HCT116 (cell line): ENCODE data around the gene SPATA2L. TPM values are rescaled to one million over a fixed set of nuclear protein-coding genes. Genes with fewer than 3 reads are reported as not detected.

Source experiments
- ATAC-seq: fragments of 200-7000 bp; cut with Tn5 transposase; 2 replicates; pipeline ENCODE4 v1.9.1; 2020; ENCODE audit warnings: mild to moderate bottlenecking, moderate library complexity
- BruUV-seq: library from RNA; stranded (reverse); fragments of 400-500 nt; replicated peaks from 2 replicates; lab custom pipeline; 2021; lab: Mats Ljungman, UMichigan
- CTCF ChIA-PET: fragments of 300-600 bp; sonication (Branson Sonifier 250); formaldehyde crosslinking; loops from one replicate; lab custom pipeline; 2021; ENCODE audit warnings: antibody characterized with exemption; lab: Charles Lee
- POLR2A ChIA-PET: fragments of 300-600, 350-600 bp; sonication (Branson Sonifier 250); formaldehyde crosslinking; loops from one replicate; lab custom pipeline; 2021; ENCODE audit warnings: antibody characterized with exemption; lab: Charles Lee
- RAD21 ChIA-PET, 2 experiments: fragments of 300-600 bp; sonication (Branson Sonifier 250); formaldehyde crosslinking; loops; one replicate each; lab custom pipeline; 2023; ENCODE audit warnings: low total read pairs in 2 of 2; ENCODE audit not compliant: uncharacterized antibody in 2 of 2, unreplicated experiment in 2 of 2, low non-redundant PET in 1 of 2; lab: Charles Lee
- DNase-seq: peaks from one replicate; pipeline ENCODE4 v3.0.0-alpha.2; 2010; ENCODE audit warnings: low read depth, low spot score
- H2AFZ ChIP-seq: fragments of 200-600 bp; shearing (Covaris generic), sonication (generic); 2 replicates; pipeline ENCODE4 v1.6.1; 2017; ENCODE audit warnings: low read depth, mixed run types, mixed read lengths, antibody characterized with exemption, low read length; ENCODE audit not compliant: poor library complexity, severe bottlenecking
- H3K27ac ChIP-seq: 2 replicates; pipeline ENCODE4 v1.5.1; 2012; ENCODE audit warnings: low read depth, low read length
- H3K27me3 ChIP-seq: fragments of 200-600 bp; sonication (generic); 2 replicates; pipeline ENCODE4 v1.6.1; 2016; ENCODE audit warnings: mixed run types, low read length, mixed read lengths; ENCODE audit not compliant: insufficient read depth
- H3K36me3 ChIP-seq, 2 experiments: fragments of 200-500 bp in 1 of 2; fragments of 200-600 bp in 1 of 2; sonication (Bioruptor generic) in 1 of 2; sonication (generic) in 1 of 2; 2 replicates each; pipeline versions ENCODE4 v1.5.1 to v1.6.1; 2014 to 2016; ENCODE audit warnings: low read length in 2 of 2, inconsistent platforms in 1 of 2, mixed read lengths in 1 of 2, mixed run types in 1 of 2; ENCODE audit not compliant: insufficient read depth in 2 of 2, control insufficient read depth in 1 of 2
- H3K4me1 ChIP-seq, 2 experiments: fragments of 200-600 bp in 1 of 2; sonication (generic) in 1 of 2; 2 replicates each; pipeline versions ENCODE4 v1.5.1 to v1.6.1; 2012 to 2017; ENCODE audit warnings: low read length in 2 of 2, inconsistent platforms in 1 of 2, mild to moderate bottlenecking in 1 of 2, mixed read lengths in 1 of 2, mixed run types in 1 of 2, moderate library complexity in 1 of 2; ENCODE audit not compliant: insufficient read depth in 2 of 2, control insufficient read depth in 1 of 2
- H3K4me2 ChIP-seq: fragments of 200-600 bp; sonication (generic); 2 replicates; pipeline ENCODE4 v1.6.1; 2017; ENCODE audit warnings: mixed run types, low read length, mixed read lengths
- H3K4me3 ChIP-seq, 2 experiments: fragments of 200-600 bp in 1 of 2; sonication (generic) in 1 of 2; replicated peaks in 1 of 2; 2 replicates each; pipeline ENCODE4 v1.5.1; 2011 to 2016; ENCODE audit warnings: low read length in 2 of 2, control low read depth in 1 of 2, low read depth in 1 of 2, mild to moderate bottlenecking in 1 of 2, mixed read lengths in 1 of 2, mixed run types in 1 of 2
- H3K79me2 ChIP-seq: fragments of 200-600 bp; sonication (generic); 2 replicates; pipeline ENCODE4 v1.6.1; 2017; ENCODE audit warnings: mild to moderate bottlenecking, mixed run types, low read length, moderate library complexity, mixed read lengths; ENCODE audit not compliant: insufficient read depth
- H3K9ac ChIP-seq: fragments of 200-600 bp; sonication (generic); 2 replicates; pipeline ENCODE4 v1.6.1; 2016; ENCODE audit warnings: low read length, mixed read lengths
- H3K9me2 ChIP-seq: fragments of 200-600 bp; sonication (generic), shearing (Covaris generic); 2 replicates; pipeline ENCODE4 v1.6.1; 2017; ENCODE audit warnings: mixed run types, mild to moderate bottlenecking, moderate library complexity; ENCODE audit not compliant: insufficient read depth
- H3K9me3 ChIP-seq, 2 experiments: fragments of 200-500 bp in 1 of 2; fragments of 200-600 bp in 1 of 2; sonication (Bioruptor generic) in 1 of 2; sonication (generic) in 1 of 2; 2 replicates each; pipeline ENCODE4 v1.6.1; 2014 to 2017; ENCODE audit warnings: low read length in 2 of 2, mixed read lengths in 2 of 2, inconsistent platforms in 1 of 2, low read depth in 1 of 2, mild to moderate bottlenecking in 1 of 2, mixed run types in 1 of 2, moderate library complexity in 1 of 2; ENCODE audit not compliant: control insufficient read depth in 1 of 2, insufficient read depth in 1 of 2
- H4K20me1 ChIP-seq: fragments of 200-600 bp; sonication (generic), shearing (Covaris generic); 2 replicates; pipeline ENCODE4 v1.6.1; 2017; ENCODE audit warnings: mixed run types, mild to moderate bottlenecking, moderate library complexity; ENCODE audit not compliant: insufficient read depth
- EZH2 ChIP-seq: fragments of 200-600 bp; sonication (generic); IDR thresholded peaks from 2 replicates; pipeline ENCODE4 v1.6.1; 2017; ENCODE audit warnings: antibody characterized with exemption, mixed run types
- JUND ChIP-seq: IDR thresholded peaks from 2 replicates; pipeline ENCODE4 v1.6.1; 2012
- POLR2A ChIP-seq: IDR thresholded peaks from 2 replicates; pipeline ENCODE4 v1.7.0; 2011; ENCODE audit warnings: borderline replicate concordance; ENCODE audit not compliant: insufficient read depth, insufficient read length; ENCODE audit errors: extremely low read depth
- POLR2AphosphoS5 ChIP-seq: IDR thresholded peaks from 2 replicates; pipeline ENCODE4 v1.6.1; 2011; ENCODE audit warnings: mild to moderate bottlenecking, low read depth, low read length, moderate library complexity
- SIN3A ChIP-seq: IDR thresholded peaks from 2 replicates; pipeline ENCODE4 v1.6.1; 2012; ENCODE audit warnings: low read depth
- TCF7L2 ChIP-seq: IDR thresholded peaks from 2 replicates; pipeline ENCODE4 v1.7.0; 2011; ENCODE audit warnings: borderline replicate concordance, inconsistent platforms; ENCODE audit not compliant: insufficient read depth, insufficient read length; ENCODE audit errors: extremely low read depth
- ZNF274 ChIP-seq: fragments of 200-500 bp; sonication (Bioruptor generic); IDR thresholded peaks from 2 replicates; pipeline ENCODE4 v1.6.1; 2014; ENCODE audit warnings: mild to moderate bottlenecking, low read depth, low read length, inconsistent platforms
- intact Hi-C: fragments of 100-400 bp; cut with micrococcal nuclease; formaldehyde crosslinking; loops from 2 replicates; pipeline ENCODE4 v1.10.0; 2022
- total RNA-seq: library from RNA; stranded (reverse); gene quantifications from one replicate; pipeline ENCODE4 v1.2.1, GENCODE V29; 2021; ENCODE audit not compliant: unreplicated experiment
- TF ChIP-seq, protein P1 (sequence below): IDR thresholded peaks from 2 replicates; pipeline ENCODE4 v1.6.1; 2012
- TF ChIP-seq, protein P2 (sequence below), 3 experiments: fragments of 200-600 bp in 1 of 3; sonication (generic) in 1 of 3; IDR thresholded peaks in 2 of 3; conservative IDR thresholded peaks in 1 of 3; 2 replicates each; pipeline ENCODE4 v1.5.1; 2012 to 2017; ENCODE audit warnings: low read depth in 2 of 3, low read length in 2 of 3, antibody characterized with exemption in 1 of 3, borderline replicate concordance in 1 of 3, control low read depth in 1 of 3, mild to moderate bottlenecking in 1 of 3, mixed read lengths in 1 of 3, mixed run types in 1 of 3, moderate library complexity in 1 of 3; ENCODE audit not compliant: insufficient read depth in 1 of 3
- TF ChIP-seq, protein P3 (sequence below): IDR thresholded peaks from 2 replicates; pipeline ENCODE4 v1.6.1; 2012; ENCODE audit warnings: low read depth
- TF ChIP-seq, protein P4 (sequence below): IDR thresholded peaks from 2 replicates; pipeline ENCODE4 v1.6.1; 2011; ENCODE audit warnings: mild to moderate bottlenecking, low read length, moderate library complexity; ENCODE audit not compliant: insufficient replicate concordance; ENCODE audit errors: extremely low read depth

The SPATA2L gene
- total RNA-seq, 1 experiment from 2014 or later, result 50.5 TPM

DNA sequence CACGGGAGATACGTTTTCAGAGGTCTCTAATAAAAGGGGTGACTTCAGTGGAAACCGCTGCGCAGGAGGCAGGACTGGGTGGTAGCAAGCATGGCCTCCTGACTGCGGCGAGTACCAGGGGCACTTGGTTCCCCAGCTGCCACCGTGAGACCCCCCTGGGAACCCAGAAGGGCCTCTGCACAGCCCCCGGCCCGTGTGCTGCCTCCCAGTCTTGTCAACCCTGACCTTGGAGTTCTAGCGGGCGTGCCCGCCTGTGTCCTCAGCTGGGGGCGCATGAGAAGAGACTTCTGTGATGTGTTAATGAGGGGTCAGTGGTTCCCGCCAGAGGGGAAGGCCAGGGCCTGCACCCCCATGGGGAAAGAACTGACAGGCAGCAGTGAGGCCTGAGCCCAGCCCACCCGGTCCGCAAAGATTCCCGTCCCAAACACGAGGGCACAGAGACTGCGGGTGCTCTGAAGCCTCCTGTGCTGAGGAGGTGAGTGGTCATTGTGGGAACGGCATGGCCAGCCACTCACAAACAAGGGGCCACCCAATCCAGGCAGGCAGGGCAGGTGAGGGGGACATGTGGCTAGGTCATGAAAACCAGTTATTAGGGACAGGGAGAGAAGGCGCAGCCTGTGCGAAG lies 29.2 kb upstream of the SPATA2L start:
- H3K27me3 ChIP-seq, result no peaks in the 10 kb centered on the region
- no peak overlapping the region for H3K4me3 ChIP-seq
- ATAC-seq, result peak; percentile 9; the same call in 1 of the 2 replicates
- ChIA-PET POLR2A (no interaction called here), RAD21 (no interaction called here), CTCF (no interaction called here)
- BruUV-seq, result no TSS peak
- DNase-seq, result no peak
- no peak overlapping the region for H3K4me2 ChIP-seq
- no peak overlapping the region for H2AFZ ChIP-seq
- H3K9me2 ChIP-seq, result no peaks in the 10 kb centered on the region
- H3K9me3 ChIP-seq, result no peaks in the 10 kb centered on the region
- H3K9ac ChIP-seq, result no peak overlapping the region
- TF ChIP-seq SIN3A (no peak), POLR2A (no peak), ZNF274 (no peak), POLR2AphosphoS5 (no peak), JUND (no peak), TCF7L2 (no peak), EZH2 (no peak)
- TF ChIP-seq, protein P1, sequence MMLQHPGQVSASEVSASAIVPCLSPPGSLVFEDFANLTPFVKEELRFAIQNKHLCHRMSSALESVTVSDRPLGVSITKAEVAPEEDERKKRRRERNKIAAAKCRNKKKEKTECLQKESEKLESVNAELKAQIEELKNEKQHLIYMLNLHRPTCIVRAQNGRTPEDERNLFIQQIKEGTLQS, result no peak
- TF ChIP-seq, protein P2, sequence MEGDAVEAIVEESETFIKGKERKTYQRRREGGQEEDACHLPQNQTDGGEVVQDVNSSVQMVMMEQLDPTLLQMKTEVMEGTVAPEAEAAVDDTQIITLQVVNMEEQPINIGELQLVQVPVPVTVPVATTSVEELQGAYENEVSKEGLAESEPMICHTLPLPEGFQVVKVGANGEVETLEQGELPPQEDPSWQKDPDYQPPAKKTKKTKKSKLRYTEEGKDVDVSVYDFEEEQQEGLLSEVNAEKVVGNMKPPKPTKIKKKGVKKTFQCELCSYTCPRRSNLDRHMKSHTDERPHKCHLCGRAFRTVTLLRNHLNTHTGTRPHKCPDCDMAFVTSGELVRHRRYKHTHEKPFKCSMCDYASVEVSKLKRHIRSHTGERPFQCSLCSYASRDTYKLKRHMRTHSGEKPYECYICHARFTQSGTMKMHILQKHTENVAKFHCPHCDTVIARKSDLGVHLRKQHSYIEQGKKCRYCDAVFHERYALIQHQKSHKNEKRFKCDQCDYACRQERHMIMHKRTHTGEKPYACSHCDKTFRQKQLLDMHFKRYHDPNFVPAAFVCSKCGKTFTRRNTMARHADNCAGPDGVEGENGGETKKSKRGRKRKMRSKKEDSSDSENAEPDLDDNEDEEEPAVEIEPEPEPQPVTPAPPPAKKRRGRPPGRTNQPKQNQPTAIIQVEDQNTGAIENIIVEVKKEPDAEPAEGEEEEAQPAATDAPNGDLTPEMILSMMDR (IDR thresholded peaks at IDR 0.05 in 2 of 3, conservative IDR thresholded peaks at IDR 0.05 in 1 of 3; ENCODE audit: borderline replicate concordance in 1 of 3, insufficient read depth in 1 of 3, low read depth in 2 of 3, low read length in 2 of 3), result no peak
- TF ChIP-seq, protein P3, sequence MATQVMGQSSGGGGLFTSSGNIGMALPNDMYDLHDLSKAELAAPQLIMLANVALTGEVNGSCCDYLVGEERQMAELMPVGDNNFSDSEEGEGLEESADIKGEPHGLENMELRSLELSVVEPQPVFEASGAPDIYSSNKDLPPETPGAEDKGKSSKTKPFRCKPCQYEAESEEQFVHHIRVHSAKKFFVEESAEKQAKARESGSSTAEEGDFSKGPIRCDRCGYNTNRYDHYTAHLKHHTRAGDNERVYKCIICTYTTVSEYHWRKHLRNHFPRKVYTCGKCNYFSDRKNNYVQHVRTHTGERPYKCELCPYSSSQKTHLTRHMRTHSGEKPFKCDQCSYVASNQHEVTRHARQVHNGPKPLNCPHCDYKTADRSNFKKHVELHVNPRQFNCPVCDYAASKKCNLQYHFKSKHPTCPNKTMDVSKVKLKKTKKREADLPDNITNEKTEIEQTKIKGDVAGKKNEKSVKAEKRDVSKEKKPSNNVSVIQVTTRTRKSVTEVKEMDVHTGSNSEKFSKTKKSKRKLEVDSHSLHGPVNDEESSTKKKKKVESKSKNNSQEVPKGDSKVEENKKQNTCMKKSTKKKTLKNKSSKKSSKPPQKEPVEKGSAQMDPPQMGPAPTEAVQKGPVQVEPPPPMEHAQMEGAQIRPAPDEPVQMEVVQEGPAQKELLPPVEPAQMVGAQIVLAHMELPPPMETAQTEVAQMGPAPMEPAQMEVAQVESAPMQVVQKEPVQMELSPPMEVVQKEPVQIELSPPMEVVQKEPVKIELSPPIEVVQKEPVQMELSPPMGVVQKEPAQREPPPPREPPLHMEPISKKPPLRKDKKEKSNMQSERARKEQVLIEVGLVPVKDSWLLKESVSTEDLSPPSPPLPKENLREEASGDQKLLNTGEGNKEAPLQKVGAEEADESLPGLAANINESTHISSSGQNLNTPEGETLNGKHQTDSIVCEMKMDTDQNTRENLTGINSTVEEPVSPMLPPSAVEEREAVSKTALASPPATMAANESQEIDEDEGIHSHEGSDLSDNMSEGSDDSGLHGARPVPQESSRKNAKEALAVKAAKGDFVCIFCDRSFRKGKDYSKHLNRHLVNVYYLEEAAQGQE, result no peak
- TF ChIP-seq, protein P4, sequence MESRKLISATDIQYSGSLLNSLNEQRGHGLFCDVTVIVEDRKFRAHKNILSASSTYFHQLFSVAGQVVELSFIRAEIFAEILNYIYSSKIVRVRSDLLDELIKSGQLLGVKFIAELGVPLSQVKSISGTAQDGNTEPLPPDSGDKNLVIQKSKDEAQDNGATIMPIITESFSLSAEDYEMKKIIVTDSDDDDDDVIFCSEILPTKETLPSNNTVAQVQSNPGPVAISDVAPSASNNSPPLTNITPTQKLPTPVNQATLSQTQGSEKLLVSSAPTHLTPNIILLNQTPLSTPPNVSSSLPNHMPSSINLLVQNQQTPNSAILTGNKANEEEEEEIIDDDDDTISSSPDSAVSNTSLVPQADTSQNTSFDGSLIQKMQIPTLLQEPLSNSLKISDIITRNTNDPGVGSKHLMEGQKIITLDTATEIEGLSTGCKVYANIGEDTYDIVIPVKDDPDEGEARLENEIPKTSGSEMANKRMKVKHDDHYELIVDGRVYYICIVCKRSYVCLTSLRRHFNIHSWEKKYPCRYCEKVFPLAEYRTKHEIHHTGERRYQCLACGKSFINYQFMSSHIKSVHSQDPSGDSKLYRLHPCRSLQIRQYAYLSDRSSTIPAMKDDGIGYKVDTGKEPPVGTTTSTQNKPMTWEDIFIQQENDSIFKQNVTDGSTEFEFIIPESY, result no peak
- H3K36me3 ChIP-seq, result peaks cover 39 to 56% of the 10 kb centered on the region in 2 experiments
- H3K27ac ChIP-seq, result no peak overlapping the region; the same call in 1 of the 2 replicates
- H4K20me1 ChIP-seq, result no peaks in the 10 kb centered on the region
- H3K4me1 ChIP-seq, result no peaks in the 10 kb centered on the region
- H3K79me2 ChIP-seq, result peaks cover 8% of the 10 kb centered on the region; the same call in 1 of the 2 replicates
- intact Hi-C loops, result no loop called here
